GM19397 (cell line): ENCODE data around the gene NREP.

ENCODE experiments used
- ATAC-seq: cut with Tn5 transposase; IDR thresholded peaks from one replicate; pipeline ENCODE4 v1.9.1; 2021; ENCODE audit warnings: mild to moderate bottlenecking, moderate library complexity; ENCODE audit not compliant: unreplicated experiment

The NREP gene

GRCh38 chr5:111756581-111757354 lies at the start of gene NREP:
Gene NREP (minus strand): TSS chr5:111757194. CDS start chr5:111755772, 1,422 bp downstream.
- no peak for ATAC-seq

DNA sequence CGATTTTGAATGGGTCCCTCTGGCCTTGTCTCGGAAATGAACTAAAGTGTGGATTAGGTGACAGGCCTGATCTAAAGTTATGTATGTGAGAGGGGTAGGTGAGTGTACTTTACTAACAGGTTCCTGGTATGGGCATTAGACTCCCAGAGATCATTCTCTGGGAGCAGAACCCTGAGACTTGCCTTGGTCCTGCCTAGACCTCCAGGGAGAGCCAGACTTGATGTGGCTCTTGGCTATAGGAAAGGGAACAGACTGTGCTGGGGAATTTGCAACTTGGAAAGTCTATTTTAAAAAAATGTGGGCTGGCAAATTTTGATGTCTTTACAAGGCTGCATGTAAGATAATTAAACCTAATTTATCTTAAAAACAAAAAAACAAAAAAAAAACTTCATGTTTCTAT lies 49.8 kb upstream of the NREP start:
- ATAC-seq, result no peak

- ATAC-seq, result no peak
These were observed 49.2 kb upstream of the NREP start for GRCh38 chr5:111806156-111806555.

DNA sequence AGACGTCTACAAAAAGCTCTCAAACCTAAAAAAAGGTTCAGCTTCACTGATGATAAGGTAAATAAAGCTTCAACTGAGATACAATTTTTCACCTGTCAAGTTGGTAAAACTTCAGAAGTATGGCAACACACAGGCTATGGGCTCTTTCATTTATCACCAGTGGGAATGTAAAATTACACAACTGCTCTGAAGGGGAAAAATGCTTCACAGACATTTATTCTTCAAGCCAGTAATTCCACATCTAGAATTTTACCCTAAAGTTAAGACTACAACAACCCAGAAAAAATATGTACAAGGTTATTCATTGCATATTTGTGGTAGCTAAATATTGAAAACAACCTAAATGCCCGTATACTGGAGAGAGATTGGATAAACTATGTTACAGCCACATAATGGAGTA lies 48.1 kb upstream of the NREP start:
- no peak for ATAC-seq

DNA sequence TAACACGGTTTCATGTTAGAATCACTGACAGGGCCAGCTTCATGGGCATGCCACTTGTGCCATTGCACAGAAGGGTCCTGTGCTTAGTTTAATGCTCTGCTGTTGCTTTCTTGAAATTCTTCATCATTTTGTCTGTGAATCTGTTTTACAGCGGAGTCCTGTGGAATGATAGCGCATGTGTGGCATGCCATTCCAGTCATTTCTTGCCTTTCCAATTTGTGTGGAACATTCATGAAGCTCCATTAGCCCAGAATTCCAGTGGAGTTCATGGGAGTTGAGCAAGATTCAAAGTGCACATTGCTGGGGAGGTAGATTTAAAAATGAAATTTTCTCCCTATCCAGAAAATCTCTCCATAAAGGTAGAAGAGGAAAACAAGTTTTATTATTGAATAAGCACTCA lies 43.4 kb upstream of the NREP start:
- ATAC-seq, result no peak

GRCh38 chr5:111795142-111795541 lies 38.1 kb upstream of the NREP start:
- ATAC-seq, result no peak

DNA sequence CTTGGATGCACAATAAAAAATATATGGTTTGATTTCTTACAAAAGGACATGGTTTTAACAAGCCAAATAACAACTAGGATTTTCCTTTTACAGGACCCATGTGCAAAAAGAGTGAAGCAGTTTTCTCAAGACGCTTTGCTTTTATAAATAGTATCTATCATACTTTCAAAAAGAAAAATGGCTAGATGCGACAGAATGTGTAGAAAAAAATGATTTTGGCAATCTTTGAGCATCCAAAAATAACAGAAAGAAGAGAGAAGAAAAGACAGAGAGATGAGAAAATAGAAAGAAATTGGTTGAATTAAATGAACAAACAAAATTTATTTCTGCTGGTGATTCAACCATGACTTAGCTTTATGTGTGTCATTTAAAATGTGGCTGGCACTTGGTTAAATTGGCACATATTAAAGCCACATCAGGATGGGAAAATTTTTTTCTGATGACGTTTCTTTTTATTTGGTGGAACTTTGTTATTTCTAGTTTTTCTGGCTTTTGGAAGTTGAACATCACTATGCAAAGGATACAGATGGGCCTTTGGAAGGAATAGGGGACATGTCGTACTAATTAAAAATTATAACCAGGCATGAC lies 35.6 kb upstream of the NREP start:
- ATAC-seq, result no peak

DNA sequence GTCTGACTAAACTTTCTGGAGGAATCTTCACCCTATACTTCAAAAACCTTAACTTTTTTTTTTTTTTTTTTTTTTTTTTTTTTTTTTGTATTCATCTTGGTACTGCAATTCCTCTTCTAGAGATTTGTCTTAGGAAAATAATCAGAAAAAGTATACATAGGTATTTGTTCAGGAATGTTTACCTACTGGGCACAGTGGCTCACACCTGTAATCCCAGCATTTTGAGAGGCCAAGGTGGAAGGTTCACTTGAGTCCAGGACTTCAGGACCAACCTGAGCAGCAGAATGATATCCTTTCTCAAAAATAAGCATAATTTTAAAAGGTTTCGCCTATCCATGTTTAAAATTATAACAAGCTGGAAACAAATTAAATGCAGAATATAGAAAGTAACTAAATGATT lies 33.3 kb upstream of the NREP start:
- no peak for ATAC-seq

- no peak for ATAC-seq
These were observed 30.0 kb upstream of the NREP start for GRCh38 chr5:111787006-111787405.

GRCh38 chr5:111784491-111785181 lies 27.6 kb upstream of the NREP start:
- no peak for ATAC-seq

- ATAC-seq, result no peak
These were observed 26.5 kb upstream of the NREP start for GRCh38 chr5:111783537-111783936.

DNA sequence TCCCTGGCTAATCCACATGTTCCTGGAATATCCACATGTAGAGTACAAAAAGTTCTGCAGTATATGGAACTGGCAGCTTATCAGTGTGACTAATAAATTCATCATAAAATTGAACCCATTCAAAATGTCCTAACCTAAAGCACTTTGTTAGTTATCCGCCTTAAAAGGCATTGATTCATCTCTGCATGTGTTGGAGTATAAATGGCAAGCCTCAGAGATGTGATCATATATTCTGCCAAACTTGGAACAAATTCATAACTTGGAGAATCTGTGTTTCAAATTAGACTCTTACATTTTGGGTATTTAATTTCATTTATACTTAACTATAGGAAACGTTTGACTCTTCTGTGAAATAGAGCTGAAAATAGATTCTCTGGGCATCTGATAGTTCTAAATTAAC lies 25.2 kb upstream of the NREP start:
- no peak for ATAC-seq

GRCh38 chr5:111781200-111781599 lies 24.2 kb upstream of the NREP start:
- ATAC-seq, result no peak

DNA sequence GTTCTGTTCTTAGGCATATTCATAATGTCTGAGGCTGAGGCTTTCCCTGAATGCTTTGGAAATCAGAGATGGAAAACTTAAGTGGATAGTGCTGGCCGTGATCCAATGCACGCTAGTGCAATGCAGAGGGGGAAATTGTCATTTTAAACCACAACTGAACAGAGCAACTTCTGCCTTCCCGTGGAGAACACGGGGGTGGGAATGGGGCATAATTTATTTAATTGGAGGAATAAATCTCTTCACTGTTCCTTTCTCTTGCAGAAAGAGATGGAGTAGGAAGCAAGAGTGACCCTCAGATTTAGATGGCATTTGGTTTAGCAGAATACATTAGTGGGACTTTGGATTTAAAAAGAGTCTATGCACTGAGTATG lies 22.9 kb upstream of the NREP start:
- no peak for ATAC-seq

GRCh38 chr5:111779260-111779921 lies 22.4 kb upstream of the NREP start:
- ATAC-seq, result no peak

DNA sequence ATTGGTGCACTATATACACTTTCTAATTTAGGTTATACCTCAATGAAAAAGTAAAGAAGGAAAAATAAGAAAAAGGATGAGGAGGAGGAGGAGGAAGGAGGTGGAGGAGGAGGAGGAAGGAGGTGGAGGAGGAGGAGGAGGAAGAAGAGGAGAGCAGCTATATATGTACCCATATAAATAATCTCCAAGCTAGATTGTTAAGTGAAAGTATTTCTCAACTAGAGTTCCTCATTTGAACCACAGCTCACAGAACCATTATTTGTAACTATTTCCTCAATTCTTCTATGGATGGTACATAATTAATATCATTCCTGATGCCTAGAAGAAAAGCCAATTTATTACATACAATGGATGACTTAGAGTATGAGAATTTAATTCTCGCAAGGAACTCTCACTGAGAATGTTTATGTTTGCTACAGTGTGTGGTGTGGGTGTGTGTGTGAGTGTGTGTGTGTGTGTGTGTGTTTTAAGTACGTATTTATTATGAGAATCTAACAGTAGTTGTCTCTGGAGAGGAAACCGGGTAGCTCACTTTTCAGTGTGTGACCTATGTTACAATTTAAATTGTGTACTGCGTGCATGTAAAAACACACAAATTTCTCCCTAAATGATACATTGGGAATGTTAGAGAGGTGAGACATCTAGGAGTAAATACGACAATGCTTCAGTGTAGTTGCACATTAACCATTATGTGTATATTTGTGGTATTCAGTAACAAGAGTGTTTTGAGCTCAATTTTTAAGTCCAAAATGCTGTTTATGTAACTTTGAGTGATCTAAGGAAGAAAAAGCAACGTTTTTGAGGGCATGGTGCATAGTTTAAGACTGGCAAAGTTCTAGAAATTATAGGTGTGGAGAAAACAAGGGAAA lies 20.2 kb upstream of the NREP start:
- ATAC-seq, result no peak

GRCh38 chr5:111775224-111775623 lies 18.2 kb upstream of the NREP start:
- no peak for ATAC-seq

GRCh38 chr5:111774525-111774924 lies 17.5 kb upstream of the NREP start:
- no peak for ATAC-seq

GRCh38 chr5:111772456-111773122 lies 15.6 kb upstream of the NREP start:
- no peak for ATAC-seq

- ATAC-seq, result no peak
These were observed 12.5 kb upstream of the NREP start for GRCh38 chr5:111769541-111769940.
